Pancreas (tissue), 10 donors: ENCODE measurements around the gene B3GNT7. TPM values are rescaled to one million over a fixed set of nuclear protein-coding genes. Genes with fewer than 3 reads are reported as not detected.

Experiments used
- ATAC-seq, 4 donors: fragments of 200-7000 bp; cut with Tn5 transposase; one replicate each; pipeline versions ENCODE4 v1.8.0 to v1.9.1; 2020; ENCODE audit warnings: mild to moderate bottlenecking in 4 of 4, moderate library complexity in 4 of 4
- DNase-seq, 6 donors: peaks; one replicate each; pipeline ENCODE4 v3.0.0-alpha.2; 2020
- FAIRE-seq: peaks from 2 replicates; lab custom pipeline; 2012; peaks lifted over from hg19 to GRCh38; lab: Jason Lieb, UNC
- H3K27ac ChIP-seq, 4 donors: fragments of 200-600 bp; sonication (generic); 1 replicate in 3 of 4; 2 replicates in 1 of 4; pipeline versions ENCODE4 v1.5.0 to v1.8.0; 2020
- H3K27me3 ChIP-seq, 4 donors: fragments of 200-600 bp; one replicate each; pipeline ENCODE4 v1.8.0; 2021
- H3K36me3 ChIP-seq, 3 donors: fragments of 200-600 bp; sonication (generic) in 1 of 3; one replicate each; pipeline versions ENCODE4 v1.5.0 to v1.8.0; 2020 to 2021
- H3K4me1 ChIP-seq, 3 donors: fragments of 200-600 bp; one replicate each; pipeline ENCODE4 v1.8.0; 2021
- H3K4me3 ChIP-seq, 4 donors: fragments of 200-600 bp; sonication (generic) in 2 of 4; one replicate each; pipeline versions ENCODE4 v1.5.0 to v1.8.0; 2020 to 2021
- H3K9me3 ChIP-seq, 4 donors: fragments of 200-600 bp; one replicate each; pipeline ENCODE4 v1.8.0; 2021
- CTCF ChIP-seq, 4 donors: fragments of 200-600 bp; sonication (generic) in 3 of 4; IDR thresholded peaks; one replicate each; pipeline versions ENCODE4 v1.5.0 to v1.8.0; 2021; ENCODE audit warnings: antibody characterized with exemption in 4 of 4
- WGBS, 2 donors: extraction: QIAGEN DNeasy Blood & Tissue Kit; methylation state at CpG; one replicate each; pipeline ENCODE4 v1.1.7; 2013; 5-methylcytosine and 5-hydroxymethylcytosine counted together
- intact Hi-C, 3 donors: fragments of 100-400 bp; cut with DNase I; formaldehyde crosslinking; loops; one replicate each; pipeline versions ENCODE4 v1.11.1 to v1.14.2; 2022
- polyA plus RNA-seq, 2 donors: library from polyadenylated mRNA; stranded (reverse); fragments of 200-250 nt; gene quantifications; one replicate each; pipeline ENCODE4 v1.2.3, GENCODE V29; 2013
- total RNA-seq, 6 donors: library from RNA; stranded (reverse); fragmentation: NEBNext Ultra II Directional in 4 of 6; extraction: Animal tissue kit (Norgen Biotek cat#: 25700) in 4 of 6; gene quantifications; one replicate each; pipeline versions ENCODE4 v1.2.1 to v1.2.4, GENCODE V29; 2021 to 2023
- donor health status: healthy with polysubstance abuse.
- donor health status: DM: no; HTN: no; CAD: no; lungs with moderate emphysema.
- donor health status: DM: no; HTN: no; CAD: no.
- donor health status: control.
- donor health status: control.
- donor health status: Bipolar disorder and iron deficiency.
- donor health status: DM: yes; HTN: yes; CAD: no.
- donor health status: DM: no; HTN: no; CAD: no.
- donor health status: DM: no; HTN: no; CAD: no.
- donor health status: DM: yes; HTN: yes; CAD: no.

B3GNT7 gene
- total and polyA plus RNA-seq, 8 donors = 5.6 to 34.5 (median 12.1) TPM

- TF ChIP-seq CTCF (IDR thresholded peaks at IDR 0.05) = no peak
- H3K27me3 ChIP-seq = no peaks in the 10 kb centered on the region
- no peak for FAIRE-seq
- no peak overlapping the region for H3K4me3 ChIP-seq
- H3K36me3 ChIP-seq = no peaks in the 10 kb centered on the region
- intact Hi-C loops = no loop called here
- 75 to 76% methylated on average over 15 of the region's 15 CpGs for WGBS, 2 donors
- H3K4me1 ChIP-seq = no peaks in the 10 kb centered on the region
- ATAC-seq = no peak
- no peak overlapping the region for H3K27ac ChIP-seq
- no peaks in the 10 kb centered on the region for H3K9me3 ChIP-seq
- DNase-seq = peak in 1 of 6 donors; percentile 28
Observed at GRCh38 chr2:231383416-231384108, 11.9 kb upstream of the B3GNT7 start.

DNA sequence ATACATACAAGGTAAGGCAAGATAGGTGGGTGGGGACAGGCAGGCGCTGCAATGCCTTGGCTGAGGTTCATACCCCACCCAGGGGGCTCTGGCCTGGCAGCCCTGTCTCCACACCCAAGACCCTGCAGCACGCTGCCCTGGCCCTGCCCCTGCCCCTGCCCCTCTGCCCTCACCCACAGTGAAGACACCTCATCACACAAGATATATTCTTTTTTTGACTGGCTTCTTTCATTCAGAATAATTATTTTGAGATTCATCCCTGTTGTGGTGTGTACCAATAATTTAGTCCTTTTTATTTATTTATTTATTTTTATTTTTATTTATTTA is 11.4 kb upstream of the B3GNT7 start:
- DNase-seq (peak in 1 of 6 donors; percentile 31), FAIRE-seq (no peak), ATAC-seq (no peak)
- H3K36me3 ChIP-seq = no peaks in the 10 kb centered on the region
- no peak overlapping the region for H3K4me3 ChIP-seq
- no peak overlapping the region for H3K27ac ChIP-seq
- no peaks in the 10 kb centered on the region for H3K4me1 ChIP-seq
- intact Hi-C loops = no loop called here
- TF ChIP-seq CTCF (IDR thresholded peaks at IDR 0.05) = no peak
- H3K27me3 ChIP-seq = no peaks in the 10 kb centered on the region
- H3K9me3 ChIP-seq = no peaks in the 10 kb centered on the region
- WGBS, 2 donors = 91 to 97% methylated on average over 2 of the region's 2 CpGs

- H3K27ac ChIP-seq = no peak overlapping the region
- no peak for FAIRE-seq
- no peak overlapping the region for H3K4me3 ChIP-seq
- no peaks in the 10 kb centered on the region for H3K4me1 ChIP-seq
- intact Hi-C loops = no loop called here
- H3K27me3 ChIP-seq = no peaks in the 10 kb centered on the region
- no peaks in the 10 kb centered on the region for H3K36me3 ChIP-seq
- 94 to 97% methylated on average over 2 of the region's 2 CpGs for WGBS, 2 donors
- no peak for ATAC-seq
- TF ChIP-seq CTCF (IDR thresholded peaks at IDR 0.05) = no peak
- no peaks in the 10 kb centered on the region for H3K9me3 ChIP-seq
- DNase-seq = no peak
Observed at GRCh38 chr2:231384970-231385369, 10.5 kb upstream of the B3GNT7 start.

DNA sequence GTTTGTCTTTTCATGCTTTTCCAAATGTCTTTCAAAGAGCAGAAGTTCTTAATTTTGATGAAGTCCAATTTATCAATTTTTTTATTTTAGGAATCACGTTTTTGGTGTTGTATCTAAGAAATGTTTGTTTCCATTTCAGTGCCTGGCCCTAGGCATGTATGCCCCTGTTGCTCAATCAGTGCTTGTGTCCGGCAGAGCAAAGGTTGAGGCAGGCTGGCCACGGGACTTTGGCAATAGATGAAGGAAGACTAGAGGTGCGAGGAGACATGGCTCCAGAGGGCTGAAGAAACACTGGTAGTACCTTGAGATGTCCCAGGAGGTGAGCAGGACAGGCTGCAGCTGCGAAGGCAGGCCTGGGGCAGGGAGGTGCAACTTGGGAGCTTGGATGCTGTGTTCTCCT is 10.1 kb upstream of the B3GNT7 start:
- DNase-seq = peak in 1 of 6 donors; percentile 12
- Histone ChIP-seq H3K27me3 (no peaks in the 10 kb centered on the region), H3K4me3 (no peak overlapping the region), H3K4me1 (no peaks in the 10 kb centered on the region), H3K36me3 (no peaks in the 10 kb centered on the region), H3K27ac (no peak overlapping the region), H3K9me3 (no peaks in the 10 kb centered on the region)
- no peak for FAIRE-seq
- TF ChIP-seq CTCF (IDR thresholded peaks at IDR 0.05) = no peak
- ATAC-seq = no peak
- intact Hi-C loops = no loop called here
- WGBS, 2 donors = 83 to 86% methylated on average over 5 of the region's 5 CpGs

- intact Hi-C loops = no loop called here
Observed at GRCh38 chr2:231386446-231386845, 9.1 kb upstream of the B3GNT7 start.

More at GRCh38 chr2:231386446-231386845, 9.1 kb upstream of the B3GNT7 start:
- WGBS, 2 donors = 79 to 81% methylated on average over 3 of the region's 3 CpGs
- ATAC-seq (no peak), FAIRE-seq (no peak), DNase-seq (no peak)
- no peak for TF ChIP-seq CTCF (IDR thresholded peaks at IDR 0.05)
- Histone ChIP-seq H3K4me1 (no peaks in the 10 kb centered on the region), H3K27ac (no peak overlapping the region), H3K9me3 (no peaks in the 10 kb centered on the region), H3K36me3 (no peaks in the 10 kb centered on the region), H3K27me3 (no peaks in the 10 kb centered on the region), H3K4me3 (no peak overlapping the region)
